Measurements from ENCODE around the gene KANSL1L.

DNA sequence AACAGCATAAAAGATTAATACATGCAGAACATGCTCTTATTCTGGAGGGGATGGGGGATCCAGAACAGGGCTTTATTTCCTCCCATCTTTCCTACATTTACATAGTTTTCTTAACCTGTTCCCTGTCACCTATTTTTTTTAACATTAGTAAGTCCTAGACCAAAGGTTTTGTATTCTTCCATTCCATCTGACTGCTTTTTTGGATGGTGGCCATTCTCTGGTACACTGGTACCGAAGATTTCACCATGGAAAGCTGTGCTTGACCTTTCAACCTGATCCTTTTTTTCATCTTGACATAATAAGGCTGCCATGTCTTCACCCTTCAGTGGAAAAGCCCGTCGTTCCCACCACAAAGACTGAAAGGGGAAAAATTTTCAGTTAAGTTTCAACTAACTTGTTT, 148.4 kb downstream of the KANSL1L start:
- TF ChIP-seq CTCF (IDR thresholded peaks at IDR 0.05): no peak
- no peak for TF ChIP-seq POLR2AphosphoS5 (IDR thresholded peaks at IDR 0.05)
- TF ChIP-seq POLR2A (IDR thresholded peaks at IDR 0.05): no peak
- TF ChIP-seq EP300 (IDR thresholded peaks at IDR 0.05): no peak

Data from suprapubic skin (tissue), 4 donors.